Hematopoietic multipotent progenitor cell treated with erythropoietin and hydrocortisone succinate and interleukin-3 and kit ligand, for 15 days (in vitro differentiated cells): ENCODE measurements around the gene RHBDL1.

Source experiments
- DNase-seq: peaks from one replicate; pipeline ENCODE4 v3.0.0-alpha.2; 2015; ENCODE audit warnings: low spot score

The RHBDL1 gene

DNA sequence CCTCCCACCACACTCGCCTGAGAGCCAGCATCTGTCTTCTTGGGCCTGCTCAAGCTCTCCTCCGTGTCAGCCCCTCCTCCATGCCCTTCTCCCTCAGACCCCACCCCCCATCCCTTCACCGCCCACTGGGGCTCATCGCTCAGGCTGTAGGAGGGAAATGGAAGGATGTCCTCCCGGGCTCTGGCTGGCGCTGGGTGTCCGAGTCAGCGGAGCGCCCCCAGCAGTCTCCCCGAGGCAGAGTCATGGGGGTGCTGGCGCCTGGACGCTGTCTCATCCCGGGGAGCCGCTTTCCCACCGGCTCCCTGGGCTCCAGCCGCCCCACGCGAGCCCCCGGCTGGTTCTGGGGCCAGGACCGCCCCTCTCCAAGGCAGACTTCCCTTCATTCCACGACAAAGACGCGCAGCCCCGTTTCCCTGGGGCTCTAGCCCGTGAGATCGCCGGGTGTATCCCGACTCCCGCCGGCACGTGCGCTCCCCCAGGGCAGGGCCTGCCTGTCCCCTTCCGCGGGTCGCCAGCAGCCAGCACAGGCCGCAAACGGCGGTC, 45.0 kb downstream of the RHBDL1 start:
- no peak for DNase-seq

DNA sequence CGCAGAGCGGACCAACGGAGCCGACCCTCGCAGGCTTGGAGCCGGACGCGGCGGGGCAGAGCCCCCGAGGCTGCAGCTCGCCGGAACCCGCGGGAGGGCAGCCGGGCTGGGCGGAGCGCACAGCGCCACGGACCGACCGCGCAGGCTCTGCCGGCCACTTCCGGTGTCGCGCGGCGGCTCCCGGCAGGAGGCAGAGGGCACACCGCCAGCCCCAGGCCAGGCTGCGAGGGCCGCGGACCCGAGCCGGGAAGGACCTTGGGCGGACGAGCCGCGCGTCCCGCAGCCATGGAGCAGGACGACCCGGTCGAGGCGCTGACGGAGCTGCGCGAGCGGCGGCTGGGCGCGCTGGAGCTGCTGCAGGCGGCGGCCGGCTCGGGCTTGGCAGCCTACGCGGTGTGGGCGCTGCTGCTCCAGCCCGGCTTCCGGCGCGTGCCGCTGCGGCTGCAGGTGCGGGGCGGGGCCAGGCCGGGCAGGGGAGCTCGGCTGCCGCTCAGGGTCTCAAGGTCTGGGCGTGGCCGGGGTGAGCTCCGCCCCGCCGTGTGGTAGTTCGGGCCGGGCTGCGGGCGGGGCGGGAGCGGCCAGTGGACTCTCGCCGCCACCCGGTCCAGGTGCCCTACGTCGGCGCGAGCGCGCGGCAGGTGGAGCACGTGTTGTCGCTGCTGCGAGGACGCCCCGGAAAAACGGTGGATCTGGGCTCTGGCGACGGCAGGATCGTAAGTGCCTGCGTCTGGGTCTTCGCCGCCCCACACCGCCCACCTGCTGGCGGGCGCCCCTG, 45.7 kb downstream of the RHBDL1 start, which contains the start of gene ANTKMT:
Gene ANTKMT, plus strand, starts transcription at position 157 of the 775 bp plus-strand sequence. Its CDS starts 129 bp downstream, at position 286.
- peak; percentile 66 for DNase-seq

- no peak for DNase-seq
Measured at GRCh38 chr16:721765-722540, 46.5 kb downstream of the RHBDL1 start.

DNA sequence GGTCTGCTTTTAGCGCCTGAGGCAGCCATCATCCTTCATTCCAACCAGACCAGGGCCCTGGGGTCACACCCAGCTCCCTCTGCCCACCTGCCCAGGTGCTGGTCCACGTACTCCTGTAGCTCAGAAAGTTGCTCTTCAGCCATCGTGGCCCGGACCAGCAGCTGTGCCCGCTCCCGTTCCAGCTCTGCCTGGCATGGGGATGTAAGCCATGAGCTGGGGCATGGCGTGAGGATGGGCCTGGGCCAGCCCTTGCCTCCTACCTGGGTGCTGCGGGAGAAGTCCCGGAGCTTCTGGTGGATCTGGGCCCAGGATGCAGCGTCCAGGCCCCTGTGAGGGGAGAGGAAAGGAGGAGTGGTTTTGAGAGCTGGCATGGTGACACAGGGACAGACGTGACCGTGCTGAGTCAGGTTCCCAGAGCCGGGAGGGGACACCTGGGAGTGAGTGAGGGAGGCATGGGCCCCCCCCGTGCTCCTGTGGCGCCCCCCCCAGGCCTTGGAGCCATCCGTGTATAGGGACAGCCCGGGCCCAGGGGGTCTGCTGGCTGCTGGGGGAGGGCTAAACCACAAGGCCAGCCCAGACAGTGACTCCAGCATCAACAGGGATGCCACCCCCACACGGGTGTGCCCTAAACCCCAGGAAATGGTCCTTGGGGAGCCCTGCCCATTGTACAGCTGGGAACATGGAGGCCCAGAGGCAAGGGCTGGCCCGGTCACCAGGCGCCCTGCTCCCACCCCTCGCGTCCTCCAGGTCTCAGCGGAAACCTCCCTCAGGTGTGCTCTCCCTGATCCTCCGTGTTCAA, 47.6 kb downstream of the RHBDL1 start:
- no peak for DNase-seq

- no peak for DNase-seq
Measured at GRCh38 chr16:723695-724094, 48.2 kb downstream of the RHBDL1 start.

DNA sequence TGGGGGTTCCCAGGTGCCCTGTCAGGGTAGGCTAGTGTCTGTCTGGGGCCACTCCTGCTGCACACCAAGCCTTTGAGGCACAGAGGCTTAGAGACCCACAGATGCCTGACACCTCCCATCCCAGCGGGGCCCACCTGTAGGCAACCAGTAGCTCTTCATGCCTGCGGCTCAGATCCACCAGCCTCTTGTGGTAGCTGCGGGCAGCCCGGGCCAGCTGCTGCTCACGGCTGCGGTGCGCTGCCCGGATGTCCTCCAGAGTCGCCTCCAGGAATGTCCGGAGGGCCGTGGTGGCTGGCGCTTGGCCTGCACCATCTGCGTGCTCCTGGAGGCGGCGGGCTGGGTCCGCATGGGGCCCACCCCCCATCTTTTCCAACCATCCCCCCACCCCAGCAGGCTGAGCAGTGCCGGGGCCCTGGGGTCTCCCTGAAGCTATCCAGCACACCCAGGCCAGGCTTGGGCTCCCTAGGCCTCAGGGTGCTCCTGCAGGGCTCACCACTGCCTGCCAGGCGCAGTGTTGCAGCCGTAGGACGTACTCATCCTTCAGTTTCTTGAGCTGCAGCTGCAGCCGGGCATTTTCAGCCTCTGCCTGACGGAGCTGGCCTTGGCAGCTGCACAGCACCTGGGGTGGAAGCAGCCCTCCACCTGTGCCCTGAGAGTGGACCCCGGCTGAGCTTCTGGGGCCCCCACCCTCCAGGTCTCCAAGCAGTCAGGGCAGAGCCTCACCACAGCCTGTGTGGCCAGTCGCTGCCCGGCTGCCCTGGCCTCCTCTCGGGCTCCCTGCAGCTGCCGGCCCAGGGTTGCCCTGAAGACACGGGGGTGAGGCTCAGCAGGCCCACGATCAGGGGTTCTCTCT, 48.9 kb downstream of the RHBDL1 start:
- no peak for DNase-seq

- no peak for DNase-seq
Measured at GRCh38 chr16:725041-725376, 49.5 kb downstream of the RHBDL1 start.

GRCh38 chr16:725463-726187, 50.2 kb downstream of the RHBDL1 start:
- DNase-seq: no peak

GRCh38 chr16:726188-726437, 50.6 kb downstream of the RHBDL1 start:
- DNase-seq: no peak

- DNase-seq: no peak
Measured at GRCh38 chr16:726438-727290, 51.2 kb downstream of the RHBDL1 start, which contains the start of the genes CCDC78 and HAGHL. CCDC78 (minus strand) TSS chr16:726443; CDS start chr16:726367, 76 bp downstream. HAGHL (plus strand) TSS chr16:727106; CDS start chr16:727510, 404 bp downstream.

DNA sequence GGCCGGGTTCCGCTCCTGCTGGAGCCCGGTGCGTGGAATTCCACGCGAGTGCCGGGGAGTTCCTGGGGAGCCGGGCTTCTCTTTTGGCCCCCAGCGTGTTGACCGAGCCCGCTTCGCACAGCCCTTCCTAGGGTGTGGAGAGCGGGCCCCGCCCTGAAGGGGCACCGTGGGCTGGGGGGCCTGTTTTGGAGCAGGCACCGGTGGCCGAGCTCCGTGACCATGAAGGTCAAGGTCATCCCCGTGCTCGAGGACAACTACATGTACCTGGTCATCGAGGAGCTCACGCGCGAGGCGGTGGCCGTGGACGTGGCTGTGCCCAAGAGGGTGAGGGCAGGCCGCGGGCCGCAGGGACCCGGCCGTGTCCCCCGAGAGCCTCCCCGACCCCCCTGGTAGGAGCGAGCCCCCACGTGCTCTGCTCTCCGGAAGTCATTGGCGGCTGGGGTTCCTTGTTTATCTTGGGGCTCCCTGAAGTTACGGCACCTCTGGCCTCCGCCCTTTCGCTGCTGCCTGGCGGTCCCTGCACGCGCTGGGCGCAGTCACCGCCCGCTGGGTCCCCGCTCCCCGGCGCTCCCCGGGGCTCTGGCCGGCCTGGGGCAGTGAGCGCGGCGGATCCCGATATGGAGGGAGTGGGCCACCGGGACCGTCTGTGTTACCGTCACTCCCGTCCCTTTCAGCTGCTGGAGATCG, 52.0 kb downstream of the RHBDL1 start:
- DNase-seq: peak; percentile 39
